ENCODE data around the gene CAMK1D. TPM values are rescaled to one million over a fixed set of nuclear protein-coding genes. Genes with fewer than 3 reads are reported as not detected.

Gene CAMK1D
- total and polyA plus RNA-seq, 2 donors (not counting 3 experiments of a cell fraction or from before 2014, with no cell fraction given) = 0.37 to 4.2 TPM

- intact Hi-C loops (cut with micrococcal nuclease) = no loop called here
- TF ChIP-seq MYC (IDR thresholded peaks at IDR 0.05; ENCODE audit: low read depth, low read length) = no peak
- TF ChIP-seq, protein P1, sequence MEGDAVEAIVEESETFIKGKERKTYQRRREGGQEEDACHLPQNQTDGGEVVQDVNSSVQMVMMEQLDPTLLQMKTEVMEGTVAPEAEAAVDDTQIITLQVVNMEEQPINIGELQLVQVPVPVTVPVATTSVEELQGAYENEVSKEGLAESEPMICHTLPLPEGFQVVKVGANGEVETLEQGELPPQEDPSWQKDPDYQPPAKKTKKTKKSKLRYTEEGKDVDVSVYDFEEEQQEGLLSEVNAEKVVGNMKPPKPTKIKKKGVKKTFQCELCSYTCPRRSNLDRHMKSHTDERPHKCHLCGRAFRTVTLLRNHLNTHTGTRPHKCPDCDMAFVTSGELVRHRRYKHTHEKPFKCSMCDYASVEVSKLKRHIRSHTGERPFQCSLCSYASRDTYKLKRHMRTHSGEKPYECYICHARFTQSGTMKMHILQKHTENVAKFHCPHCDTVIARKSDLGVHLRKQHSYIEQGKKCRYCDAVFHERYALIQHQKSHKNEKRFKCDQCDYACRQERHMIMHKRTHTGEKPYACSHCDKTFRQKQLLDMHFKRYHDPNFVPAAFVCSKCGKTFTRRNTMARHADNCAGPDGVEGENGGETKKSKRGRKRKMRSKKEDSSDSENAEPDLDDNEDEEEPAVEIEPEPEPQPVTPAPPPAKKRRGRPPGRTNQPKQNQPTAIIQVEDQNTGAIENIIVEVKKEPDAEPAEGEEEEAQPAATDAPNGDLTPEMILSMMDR (IDR thresholded peaks at IDR 0.05; ENCODE audit: extremely low read depth in 1 of 2, insufficient read depth in 1 of 2, low read depth in 1 of 2, low read length in 2 of 2) = no peak
- no peak for TF ChIP-seq MAX (IDR thresholded peaks at IDR 0.05; ENCODE audit: insufficient read depth, insufficient read length)
- TF ChIP-seq FOS (IDR thresholded peaks at IDR 0.05; ENCODE audit: borderline replicate concordance, insufficient read depth, low read length) = no peak
- no peak for TF ChIP-seq POLR2A (IDR thresholded peaks at IDR 0.05; ENCODE audit: low read depth, low read length)
- TF ChIP-seq POLR2AphosphoS5 (IDR thresholded peaks at IDR 0.05; ENCODE audit: insufficient read depth, low read depth, low read length) = no peak
- H3K79me2 ChIP-seq (ENCODE audit: control insufficient read depth, insufficient read depth, low read length) = no peaks in the 10 kb centered on the region
- H4K20me1 ChIP-seq (replicated peaks; ENCODE audit: control insufficient read depth, extremely low read depth, insufficient read depth, low read length) = no peaks in the 10 kb centered on the region
- H2AFZ ChIP-seq (ENCODE audit: low read depth, low read length) = no peak overlapping the region
- no peaks in the 10 kb centered on the region for H3K9me1 ChIP-seq (replicated peaks; ENCODE audit: control insufficient read depth, extremely low read depth, insufficient read depth, low read length)
- no peak overlapping the region for H3K4me2 ChIP-seq (ENCODE audit: insufficient read depth, low read length)
- H3K9me3 ChIP-seq (replicated peaks; ENCODE audit: control insufficient read depth, insufficient read depth, low read length) = no peaks in the 10 kb centered on the region
- no peaks in the 10 kb centered on the region for H3K36me3 ChIP-seq (ENCODE audit: control insufficient read depth in 2 of 2, extremely low read depth in 1 of 2, insufficient read depth in 2 of 2, low read length in 2 of 2)
- ChIA-PET POLR2A (no interaction called here), CTCF (no interaction called here)
- no peaks in the 10 kb centered on the region for H3K27me3 ChIP-seq (ENCODE audit: control insufficient read depth in 2 of 2, insufficient read depth in 2 of 2, low read length in 2 of 2)
- BruUV-seq (replicated peaks) = no TSS peak
- no peak for DNase-seq (ENCODE audit: low read depth, low spot score)
- dilution Hi-C loops (cut with MboI; ENCODE audit: extremely low pct_ligation_motif_present, low sequenced_read_pairs) = no loop called here
- no peak for FAIRE-seq
- no peak overlapping the region for H3K27ac ChIP-seq (ENCODE audit: insufficient read depth, low read depth, low read length)
- no peak overlapping the region for H3K4me3 ChIP-seq (replicated peaks in 1 of 3; ENCODE audit: insufficient read depth in 1 of 3, low read depth in 1 of 3, low read length in 3 of 3)
- H3K9ac ChIP-seq (replicated peaks; ENCODE audit: extremely low read depth, insufficient read depth, low read length) = no peak overlapping the region
- no peaks in the 10 kb centered on the region for H3K4me1 ChIP-seq (ENCODE audit: control insufficient read depth, extremely low read depth, insufficient read depth, low read length)
Measured at GRCh38 chr10:12372846-12373245, 23.5 kb downstream of the CAMK1D start.

- Histone ChIP-seq H3K9me1 (replicated peaks; ENCODE audit: control insufficient read depth, extremely low read depth, insufficient read depth, low read length) (no peaks in the 10 kb centered on the region), H3K79me2 (ENCODE audit: control insufficient read depth, insufficient read depth, low read length) (no peaks in the 10 kb centered on the region), H3K4me3 (replicated peaks in 1 of 3; ENCODE audit: insufficient read depth in 1 of 3, low read depth in 1 of 3, low read length in 3 of 3) (no peak overlapping the region), H3K27me3 (ENCODE audit: control insufficient read depth in 2 of 2, insufficient read depth in 2 of 2, low read length in 2 of 2) (no peaks in the 10 kb centered on the region), H3K27ac (ENCODE audit: insufficient read depth, low read depth, low read length) (no peak overlapping the region), H2AFZ (ENCODE audit: low read depth, low read length) (no peak overlapping the region), H3K9ac (replicated peaks; ENCODE audit: extremely low read depth, insufficient read depth, low read length) (no peak overlapping the region), H3K9me3 (replicated peaks; ENCODE audit: control insufficient read depth, insufficient read depth, low read length) (no peaks in the 10 kb centered on the region), H4K20me1 (replicated peaks; ENCODE audit: control insufficient read depth, extremely low read depth, insufficient read depth, low read length) (no peaks in the 10 kb centered on the region), H3K36me3 (ENCODE audit: control insufficient read depth in 2 of 2, extremely low read depth in 1 of 2, insufficient read depth in 2 of 2, low read length in 2 of 2) (no peaks in the 10 kb centered on the region), H3K4me1 (ENCODE audit: control insufficient read depth, extremely low read depth, insufficient read depth, low read length) (no peaks in the 10 kb centered on the region), H3K4me2 (ENCODE audit: insufficient read depth, low read length) (no peak overlapping the region)
- no peak for TF ChIP-seq MYC (IDR thresholded peaks at IDR 0.05; ENCODE audit: low read depth, low read length)
- TF ChIP-seq FOS (IDR thresholded peaks at IDR 0.05; ENCODE audit: borderline replicate concordance, insufficient read depth, low read length) = no peak
- no peak for TF ChIP-seq MAX (IDR thresholded peaks at IDR 0.05; ENCODE audit: insufficient read depth, insufficient read length)
- BruUV-seq (replicated peaks) = no TSS peak
- POLR2A ChIA-PET = no interaction called here
- intact Hi-C loops (cut with micrococcal nuclease) = no loop called here
- DNase-seq (ENCODE audit: low read depth, low spot score) (no peak), FAIRE-seq (no peak)
- dilution Hi-C loops (cut with MboI; ENCODE audit: extremely low pct_ligation_motif_present, low sequenced_read_pairs) = no loop called here
- CTCF ChIA-PET = no interaction called here
Measured at GRCh38 chr10:12375076-12375504, 25.7 kb downstream of the CAMK1D start.

All from endothelial cell of umbilical vein (primary cell).